G401.6 (cell line): ENCODE data around the gene TTLL1.
"Not testable (repeated sequence)": the region's sequence is repeated elsewhere in the genome, so short reads cannot be mapped to it uniquely, and the experiment has no call there.

Experiments used
- FAIRE-seq: peaks from 2 replicates; lab custom pipeline; 2012; peaks lifted over from hg19 to GRCh38; lab: Jason Lieb, UNC

TTLL1 gene

DNA sequence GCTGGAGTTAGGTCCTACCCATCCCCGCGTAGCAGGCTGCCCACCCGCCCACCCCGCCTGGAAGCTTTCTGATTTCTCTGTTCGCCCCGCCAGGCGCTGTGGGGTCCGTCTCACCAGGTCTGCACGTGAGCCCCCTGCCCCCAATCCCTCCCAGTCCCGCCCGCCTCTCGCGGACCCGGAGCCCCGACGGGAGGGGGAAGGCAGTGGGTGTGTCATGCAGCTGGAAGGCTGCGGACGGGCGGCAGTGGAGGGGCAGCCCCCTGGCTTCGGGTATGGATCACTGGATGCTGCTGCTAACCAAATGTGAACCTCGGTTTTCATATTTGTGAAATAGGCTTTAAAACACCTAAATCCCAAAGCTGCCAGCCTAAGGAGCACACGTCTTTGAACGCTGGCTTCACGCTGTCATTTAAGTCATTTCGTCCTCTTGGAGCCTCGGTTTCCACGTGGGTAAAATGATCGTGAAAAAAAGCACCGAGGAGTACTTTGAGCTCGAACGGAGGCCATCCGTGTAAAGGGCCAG is 20.8 kb upstream of the TTLL1 start:
- no peak for FAIRE-seq

DNA sequence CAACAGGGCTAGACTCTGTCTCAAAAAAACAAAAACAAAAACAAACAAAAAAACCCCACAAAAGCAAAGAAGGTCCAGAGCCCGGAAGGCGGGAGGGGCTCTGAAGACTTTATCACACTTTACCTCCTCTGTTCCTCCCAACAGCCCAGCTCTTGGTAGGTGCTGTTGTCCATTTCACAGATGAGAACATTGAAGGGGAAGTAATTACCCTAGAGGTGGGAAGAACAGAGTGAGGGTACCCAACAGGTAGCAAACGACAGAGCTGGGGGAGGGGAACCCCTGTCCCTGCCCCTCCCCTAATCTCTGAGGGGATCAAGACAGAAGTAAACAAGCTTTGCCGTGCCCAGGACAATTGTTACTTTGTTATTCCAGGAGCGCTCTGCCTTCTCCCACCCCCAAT is 20.3 kb upstream of the TTLL1 start:
- FAIRE-seq: no peak

DNA sequence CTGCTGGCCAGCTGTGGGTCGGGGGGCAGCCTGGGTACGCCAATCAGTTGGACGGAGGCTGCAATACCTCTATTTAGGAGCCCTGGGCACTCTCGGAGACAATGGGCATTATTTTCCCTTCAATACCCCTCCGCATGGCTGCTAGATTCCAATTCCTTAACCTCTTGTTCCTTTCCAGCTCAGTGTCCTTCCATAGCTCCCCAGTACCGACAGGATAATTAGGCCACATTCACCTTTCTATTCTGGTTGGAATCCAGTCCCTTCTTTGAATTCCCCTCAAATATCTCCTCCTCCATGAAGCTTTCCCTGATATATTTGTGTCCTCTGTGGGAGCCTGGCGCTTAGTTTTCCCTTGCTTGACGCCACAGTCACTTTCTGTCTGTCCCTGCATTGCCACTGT is 17.1 kb upstream of the TTLL1 start:
- no peak for FAIRE-seq

DNA sequence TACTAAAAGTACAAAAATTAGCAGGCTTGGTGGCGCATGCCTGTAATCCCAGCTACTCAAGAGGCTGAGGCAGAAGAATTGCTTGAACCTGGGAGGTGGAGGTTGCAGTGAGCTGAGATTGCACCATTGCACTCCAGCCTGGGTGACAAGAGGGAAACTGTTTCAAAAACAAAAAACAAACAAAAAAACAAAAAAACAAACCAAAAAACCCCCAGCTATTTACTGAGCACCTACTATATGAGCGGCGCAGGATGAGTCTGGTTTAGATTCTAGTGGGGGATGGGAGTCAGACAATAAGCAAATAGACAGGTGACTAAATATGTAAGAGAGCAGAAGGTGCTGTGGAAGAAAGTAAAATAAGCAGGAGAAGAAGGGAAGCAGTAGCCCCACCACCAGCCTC is 15.8 kb upstream of the TTLL1 start:
- not testable (repeated sequence) for FAIRE-seq

DNA sequence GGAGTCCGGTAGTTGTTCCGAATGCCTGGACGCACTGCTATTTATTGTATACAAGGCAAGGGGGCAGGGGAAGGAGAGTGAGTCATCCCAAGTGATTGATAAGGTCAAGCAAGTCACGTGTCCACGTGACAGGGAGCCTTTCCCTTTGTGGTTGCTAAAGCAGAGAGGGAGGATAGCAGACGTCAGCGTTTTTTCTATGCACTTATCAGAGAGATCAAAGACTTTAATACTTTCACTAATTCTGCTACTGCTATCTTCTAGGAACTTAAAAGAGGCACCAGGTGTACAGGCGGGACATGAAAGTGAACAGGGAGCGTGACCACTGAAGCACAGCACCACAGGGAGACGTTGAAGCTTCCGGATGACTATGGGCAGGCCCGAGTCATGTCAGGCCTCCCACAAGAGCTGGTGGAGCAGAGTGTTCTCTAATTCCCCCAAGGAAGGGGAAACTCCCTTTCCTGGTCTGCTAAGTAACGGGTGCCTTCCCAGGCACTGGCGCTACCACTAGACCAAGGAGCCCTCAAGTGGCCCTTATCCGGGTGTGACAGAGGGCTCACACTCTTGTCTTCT is 14.9 kb upstream of the TTLL1 start:
- not testable (repeated sequence) for FAIRE-seq

DNA sequence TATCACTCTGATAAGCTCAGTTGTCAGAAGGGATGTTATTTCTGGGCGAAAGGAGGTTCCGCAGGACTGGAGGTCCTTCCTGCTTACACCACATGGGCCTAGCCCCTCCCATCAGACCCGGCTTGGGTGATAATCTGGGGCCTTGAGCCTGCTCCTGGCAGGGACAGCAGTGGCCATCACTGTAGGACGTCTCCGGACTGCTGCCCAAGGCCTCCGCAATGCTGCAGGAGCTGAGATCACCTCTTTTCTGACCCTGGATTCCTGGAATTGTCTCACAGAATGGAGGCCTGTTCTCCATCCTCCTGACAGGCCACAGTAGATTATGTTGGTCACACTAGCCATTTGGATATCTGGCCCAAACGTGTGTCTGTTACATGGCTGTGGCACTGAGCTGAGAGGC is 12.1 kb upstream of the TTLL1 start:
- no peak for FAIRE-seq

DNA sequence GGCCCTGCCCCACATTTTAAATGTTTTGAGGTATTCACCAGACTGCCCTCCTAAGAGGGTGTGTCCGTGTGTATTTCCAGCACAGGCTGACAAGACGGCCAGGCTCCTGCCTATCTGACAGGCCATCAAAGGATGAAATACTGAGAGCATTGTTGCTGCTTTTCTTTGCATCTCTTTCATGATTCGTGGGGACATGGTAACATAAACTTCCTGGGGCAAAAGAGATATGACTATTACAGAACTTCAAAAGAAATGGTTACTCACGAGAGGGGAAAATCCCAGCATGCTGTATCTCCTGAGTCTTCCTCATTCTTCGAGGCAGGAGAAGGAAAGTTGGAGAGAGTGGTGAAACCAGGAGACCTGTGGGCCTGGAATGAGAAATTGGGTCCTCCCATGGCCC is 11.0 kb upstream of the TTLL1 start:
- no peak for FAIRE-seq

DNA sequence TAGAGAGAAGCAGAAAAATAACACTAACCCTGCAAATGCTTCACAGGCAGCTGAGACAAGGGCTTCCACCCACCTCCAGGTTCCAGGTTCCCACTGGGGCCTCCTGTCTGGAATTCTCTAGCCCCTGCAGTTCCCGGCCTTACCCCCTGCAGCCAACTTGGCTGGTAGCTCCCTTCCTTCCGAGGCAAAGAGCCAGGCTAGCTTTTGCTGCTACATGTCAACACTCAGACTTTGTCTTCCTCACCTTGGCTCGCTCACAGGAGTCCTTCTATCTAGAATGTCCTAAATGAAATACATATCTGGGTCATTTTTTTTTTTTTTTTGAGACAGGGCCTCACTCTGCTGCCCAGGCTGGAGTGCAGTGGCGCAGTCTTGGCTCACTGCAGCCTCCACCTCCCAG is 9.9 kb upstream of the TTLL1 start:
- no peak for FAIRE-seq

DNA sequence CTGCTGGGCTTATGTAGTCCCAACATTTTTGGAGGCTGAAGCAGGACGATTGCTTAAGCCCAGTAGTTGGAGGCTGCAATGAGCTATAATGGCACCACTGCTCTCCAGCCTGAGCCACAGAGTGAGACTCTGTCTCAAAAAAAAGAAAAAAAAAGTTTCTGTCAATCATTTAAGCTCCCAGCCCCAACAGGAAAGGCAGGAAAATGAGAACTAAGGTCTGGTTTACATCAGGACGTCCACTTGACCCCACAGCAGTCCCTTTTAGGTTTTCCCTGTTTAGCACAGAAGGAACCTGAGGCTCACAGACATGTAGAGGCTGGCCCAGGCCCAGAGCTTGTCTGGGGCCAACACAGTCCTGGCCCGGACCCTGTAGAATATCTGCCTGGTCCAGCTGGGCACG is 9.2 kb upstream of the TTLL1 start:
- no peak for FAIRE-seq

DNA sequence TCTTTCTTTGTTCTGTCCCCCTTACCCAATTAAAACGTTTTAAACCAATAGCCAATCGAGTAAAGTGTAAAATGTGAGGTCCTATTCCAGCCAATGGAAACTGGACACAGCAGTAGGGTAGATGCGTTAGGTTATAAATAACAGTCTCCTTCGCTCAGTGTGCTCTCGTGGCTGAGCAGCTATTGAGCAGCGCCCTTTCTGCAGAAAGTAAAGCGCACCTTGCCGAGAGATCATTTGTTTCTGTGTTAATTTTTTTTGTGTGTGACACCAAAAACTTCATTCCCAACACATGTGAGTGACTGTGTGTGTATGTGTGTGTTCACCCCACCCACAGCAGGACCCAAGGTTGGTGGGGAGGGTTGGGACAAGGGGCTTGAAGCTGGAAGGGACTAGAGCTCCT is 7.2 kb upstream of the TTLL1 start:
- FAIRE-seq: no peak

DNA sequence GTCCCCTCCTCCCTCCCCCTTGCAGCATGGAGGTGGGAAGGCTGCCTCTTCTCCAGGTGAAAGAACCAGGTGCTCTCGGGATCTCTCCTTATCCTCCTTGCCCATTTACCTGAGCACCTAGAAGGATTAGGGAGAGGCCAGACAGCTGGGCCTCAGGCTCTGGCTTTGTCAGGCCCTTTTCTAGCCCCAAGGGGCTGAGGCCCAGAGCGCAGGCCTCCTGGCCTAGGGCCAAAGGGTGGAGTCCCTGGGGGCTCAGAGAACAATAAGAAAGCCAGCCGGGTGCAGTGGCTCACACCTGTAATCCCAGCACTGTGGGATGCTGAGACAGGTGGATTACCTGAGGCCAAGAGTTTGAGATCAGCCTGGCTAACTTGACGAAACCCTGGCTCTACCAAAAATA is 5.4 kb upstream of the TTLL1 start:
- no peak for FAIRE-seq

DNA sequence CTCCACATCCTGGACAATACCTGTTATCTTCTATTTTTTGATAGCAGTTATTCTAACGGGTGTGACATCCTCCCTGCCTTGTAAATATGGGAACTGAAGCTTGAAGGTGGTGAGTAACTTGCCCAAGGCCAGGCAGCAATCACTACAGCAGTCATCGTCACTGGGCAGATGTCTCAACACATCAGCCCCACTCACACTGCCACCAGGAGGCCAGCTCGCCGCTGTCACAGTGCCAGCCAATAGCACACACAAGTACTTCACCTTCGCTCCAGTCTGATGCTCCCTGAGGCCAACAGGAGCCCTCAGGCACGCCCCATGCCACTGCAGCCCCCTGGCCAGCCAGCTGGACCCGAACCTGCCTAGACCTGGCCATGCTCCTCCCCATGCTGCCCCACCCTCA is 4.9 kb upstream of the TTLL1 start:
- no peak for FAIRE-seq

DNA sequence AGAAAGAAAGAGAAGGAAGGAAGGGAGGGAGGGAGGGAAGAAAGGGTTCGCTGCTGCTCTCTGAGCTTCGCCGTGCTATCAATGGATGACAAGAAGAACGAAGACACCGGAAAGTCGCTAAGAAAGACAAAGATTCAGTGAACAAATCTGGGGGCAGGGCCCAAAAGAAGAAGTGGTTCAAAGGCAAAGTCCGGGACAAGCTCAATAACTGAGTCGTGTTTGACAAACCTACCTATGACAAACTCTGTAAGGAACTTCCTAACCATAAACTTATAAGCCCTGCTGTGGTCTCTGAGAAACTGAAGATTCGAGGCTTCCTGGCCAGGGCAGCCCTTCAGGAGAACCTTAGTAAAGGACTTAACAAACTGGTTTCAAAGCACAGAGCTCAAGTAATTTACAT is 2.9 kb upstream of the TTLL1 start:
- no peak for FAIRE-seq

DNA sequence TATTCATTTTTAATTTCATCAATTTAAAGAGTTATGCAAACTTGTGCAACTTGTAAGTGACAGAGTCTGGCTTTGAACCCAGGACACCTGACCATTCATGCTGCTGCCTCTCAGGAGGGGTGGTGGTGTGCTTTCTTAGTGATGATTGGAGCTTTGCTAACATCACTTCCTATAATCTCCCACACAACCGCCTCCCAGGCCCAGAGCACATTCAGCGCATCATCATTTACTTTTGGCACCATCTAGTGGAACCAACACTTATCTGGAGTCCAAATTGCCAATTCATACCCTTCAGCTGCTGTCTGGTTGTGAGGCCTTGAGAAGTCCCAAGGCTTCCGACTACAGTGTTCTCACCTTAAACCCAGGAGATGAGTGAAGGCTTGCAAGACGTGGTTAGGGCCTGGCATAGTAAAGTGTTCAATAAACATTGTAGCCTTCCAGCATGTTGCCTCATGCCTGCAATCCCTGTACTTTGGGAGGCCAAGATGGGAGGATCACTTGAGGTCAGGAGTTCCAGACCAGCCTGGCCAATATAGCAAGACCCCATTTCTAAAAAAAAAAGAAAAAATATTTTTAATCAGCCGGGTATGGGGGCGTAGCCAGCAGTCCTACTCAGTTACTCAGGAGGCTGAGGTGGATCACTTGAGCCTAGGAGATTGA is 1.1 kb upstream of the TTLL1 start:
- peak; percentile 89 for FAIRE-seq

DNA sequence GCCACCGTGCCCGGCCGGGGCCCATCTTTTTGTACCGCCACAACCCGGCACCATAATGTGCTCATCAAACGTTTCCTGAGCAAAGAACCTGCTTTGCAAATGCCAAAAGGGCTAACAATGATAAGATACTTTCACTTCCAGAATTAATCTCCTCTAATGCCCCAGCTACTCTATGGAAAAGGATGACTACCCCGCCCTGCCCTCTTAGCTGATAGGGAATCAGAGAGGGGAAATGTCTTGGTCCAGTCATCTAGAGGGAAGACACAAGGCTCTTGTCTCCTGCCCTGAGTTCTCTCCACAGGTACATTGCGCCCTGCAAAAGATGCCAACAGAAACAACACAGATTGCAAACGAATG is 586 bp downstream of the TTLL1 start:
- no peak for FAIRE-seq

DNA sequence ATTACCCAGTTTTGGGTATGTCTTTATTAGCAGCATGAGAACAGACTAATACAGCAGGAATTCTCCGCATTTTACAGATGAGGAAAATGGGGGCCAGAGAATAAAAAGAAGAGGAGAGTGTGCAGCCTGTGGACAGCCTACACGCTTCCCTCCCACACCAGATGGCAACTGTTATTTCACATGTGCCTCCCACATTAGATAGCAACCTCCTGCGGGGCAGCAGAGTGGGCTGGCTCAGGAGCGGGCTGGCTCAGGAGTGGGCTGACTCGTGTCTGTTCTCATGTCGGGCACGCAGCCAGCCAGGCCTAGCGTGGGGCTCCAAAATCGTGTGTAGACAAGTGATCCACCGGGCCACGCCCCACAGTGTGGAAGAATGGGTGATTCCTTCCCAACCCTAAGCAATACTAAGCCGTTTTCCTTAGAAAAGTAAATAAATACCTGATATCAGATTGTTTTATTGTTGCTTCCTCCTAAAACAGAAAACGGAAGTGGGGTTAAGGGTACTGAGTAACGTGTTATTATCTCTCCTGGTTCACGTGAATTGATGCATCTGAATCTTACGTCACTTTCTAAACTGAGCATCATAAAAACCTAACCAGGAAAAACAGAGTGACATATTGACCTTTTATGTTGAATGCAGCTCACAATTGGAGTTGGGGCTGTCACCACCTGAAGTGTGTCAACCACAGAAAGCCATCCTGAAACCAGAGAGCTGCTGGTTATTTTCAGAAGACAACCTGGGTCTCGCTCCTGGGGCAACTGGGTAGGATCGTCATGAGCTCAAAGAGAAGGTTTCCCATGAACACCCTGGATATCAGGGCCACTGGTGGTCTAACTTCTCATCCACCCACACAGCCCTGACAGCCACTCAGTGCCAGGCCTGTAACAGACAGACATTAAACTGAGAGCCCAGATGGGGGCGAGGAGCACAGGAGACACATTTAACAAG is 3.3 kb downstream of the TTLL1 start:
- FAIRE-seq: no peak

DNA sequence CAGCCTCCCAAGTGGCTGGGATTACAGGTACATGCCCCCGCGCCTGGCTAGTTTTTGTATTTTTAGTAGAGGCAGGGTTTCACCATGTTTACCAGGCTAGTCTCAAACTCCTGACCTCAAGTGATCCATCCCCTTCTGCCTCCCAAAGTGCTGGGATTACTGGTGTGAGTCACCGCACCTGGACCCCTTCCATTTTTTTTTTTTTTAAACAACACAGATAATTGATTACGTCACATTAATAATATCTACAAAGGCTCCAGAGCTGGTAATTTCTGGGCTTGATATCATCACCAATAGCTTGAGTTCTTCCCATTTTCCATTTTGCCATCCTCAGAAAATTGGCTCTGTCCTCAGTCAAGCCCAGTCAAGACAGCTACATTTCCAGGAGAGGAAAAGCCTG is 7.2 kb downstream of the TTLL1 start:
- FAIRE-seq: no peak

DNA sequence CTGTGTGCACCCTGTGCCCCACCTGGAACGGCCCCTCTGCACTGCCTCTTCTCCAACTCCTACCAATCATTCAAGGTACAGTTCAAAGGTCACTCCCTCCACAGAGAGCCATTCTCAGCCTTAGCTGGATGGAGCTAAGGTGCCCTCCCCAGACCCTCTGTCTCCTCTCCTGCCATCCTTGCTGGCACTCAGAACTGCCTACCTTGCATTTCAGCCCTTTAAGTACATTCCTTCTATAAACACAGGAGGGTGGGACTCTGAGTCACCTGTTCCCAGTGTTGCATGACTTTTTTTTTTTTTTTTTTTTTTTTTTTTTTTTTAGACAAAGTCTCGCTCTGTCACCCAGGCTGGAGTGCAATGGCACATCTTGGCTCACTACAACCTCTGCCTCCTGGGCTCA is 8.6 kb downstream of the TTLL1 start:
- no peak for FAIRE-seq

DNA sequence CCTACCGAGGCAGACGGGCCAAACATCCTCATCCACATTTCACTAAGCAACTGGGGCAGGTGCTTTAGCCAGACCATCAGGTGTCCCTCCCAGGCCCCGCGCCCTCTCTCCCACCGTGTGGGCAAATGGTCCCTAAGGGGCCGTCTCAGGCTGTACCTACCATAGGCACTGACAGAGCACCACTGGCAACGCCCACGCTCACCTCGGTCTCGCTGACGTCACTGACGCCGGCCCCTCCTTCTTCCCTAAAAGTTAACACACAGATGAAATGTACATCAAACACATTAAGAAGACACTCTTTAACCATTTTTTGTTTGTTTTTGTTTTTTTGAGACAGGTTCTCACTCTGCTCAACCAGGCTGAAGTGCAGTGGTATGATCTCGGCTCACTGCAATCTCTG is 9.4 kb downstream of the TTLL1 start:
- no peak for FAIRE-seq

DNA sequence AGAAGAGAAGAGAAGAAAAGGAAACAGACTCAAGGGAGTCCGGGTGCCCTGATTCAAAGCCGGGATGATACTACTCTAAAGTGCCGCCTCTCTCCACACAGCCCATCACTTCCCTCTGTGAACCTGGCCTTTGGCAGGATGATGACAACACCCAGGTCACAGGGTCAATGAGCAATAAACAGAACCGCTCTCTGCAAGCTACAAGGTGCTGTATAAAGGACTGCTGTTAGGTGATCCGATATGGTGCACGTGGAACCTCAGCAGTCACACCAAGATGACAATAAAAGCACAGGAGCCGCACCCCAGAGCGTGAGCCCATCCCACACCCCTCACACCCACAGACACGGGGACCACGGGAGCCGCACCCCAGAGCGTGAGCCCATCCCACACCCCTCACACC is 10.7 kb downstream of the TTLL1 start:
- no peak for FAIRE-seq

DNA sequence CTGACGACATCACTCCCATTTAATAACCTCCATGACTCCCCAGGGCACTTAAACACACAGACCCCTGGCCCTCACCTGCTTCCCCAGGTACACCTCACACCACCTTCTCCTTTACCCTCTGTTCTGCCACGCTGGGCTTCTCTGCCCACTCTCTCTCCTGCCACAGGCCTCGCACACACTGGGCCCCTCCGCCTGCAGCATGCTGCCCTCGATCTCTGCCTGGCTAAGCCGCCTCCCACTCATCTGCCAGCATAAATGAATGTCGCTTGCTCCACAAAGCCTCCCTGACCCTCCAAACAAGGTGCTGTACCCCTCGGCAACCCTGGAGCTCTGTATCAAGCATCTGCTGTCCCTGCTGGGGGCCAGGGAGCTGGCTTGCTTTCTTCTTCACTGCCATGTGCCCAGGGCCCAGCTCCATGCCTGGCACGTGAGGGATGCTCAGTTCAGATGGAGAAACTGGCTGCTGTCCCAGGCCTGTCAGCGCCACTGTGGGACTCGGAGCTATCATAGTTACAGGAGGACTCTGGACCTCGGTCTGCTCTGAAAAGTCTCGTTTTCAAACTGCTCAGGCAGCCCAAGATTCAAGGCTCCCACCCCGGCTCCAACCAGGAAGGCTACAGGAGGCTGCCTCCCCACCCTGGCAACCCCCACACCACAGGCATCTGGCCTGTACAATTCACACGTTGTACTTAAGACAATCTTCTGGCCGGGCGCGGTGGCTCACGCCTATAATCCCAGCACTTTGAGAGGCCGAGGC is 11.9 kb downstream of the TTLL1 start:
- no peak for FAIRE-seq

DNA sequence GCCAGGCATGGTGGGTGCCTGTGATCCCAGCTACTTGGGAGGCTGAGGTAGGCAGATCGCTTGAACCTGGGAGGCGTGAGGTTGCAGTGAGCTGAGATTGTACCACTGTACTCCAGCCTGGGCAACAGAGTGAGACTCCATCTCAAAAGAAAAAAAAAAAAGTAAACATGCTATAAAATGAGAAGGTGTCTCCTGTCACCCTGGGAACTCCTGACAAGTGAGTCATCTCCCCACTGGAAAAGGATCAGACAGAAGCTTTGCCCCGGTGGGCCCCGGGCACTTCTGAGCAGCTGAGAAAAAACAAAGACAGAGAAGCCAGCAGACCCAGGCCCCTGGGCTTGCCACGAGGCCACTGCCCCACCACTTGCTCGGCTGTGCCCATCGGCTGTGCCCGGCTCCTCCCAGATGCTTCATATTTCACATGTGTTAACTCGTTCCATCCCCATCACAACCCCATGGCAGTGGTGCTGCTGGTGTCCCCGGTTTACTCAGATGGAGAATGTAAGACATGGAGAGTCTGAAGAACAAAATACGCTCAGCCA is 22.3 kb downstream of the TTLL1 start:
- no peak for FAIRE-seq
